ENCODE results near the gene KRT14. TPM values are rescaled to one million over a fixed set of nuclear protein-coding genes. Genes with fewer than 3 reads are reported as not detected.
"Not testable (repeated sequence)": the region's sequence is repeated elsewhere in the genome, so short reads cannot be mapped to it uniquely, and the experiment has no call there.

Gene KRT14
- total RNA-seq: not detected in 2 replicates

DNA sequence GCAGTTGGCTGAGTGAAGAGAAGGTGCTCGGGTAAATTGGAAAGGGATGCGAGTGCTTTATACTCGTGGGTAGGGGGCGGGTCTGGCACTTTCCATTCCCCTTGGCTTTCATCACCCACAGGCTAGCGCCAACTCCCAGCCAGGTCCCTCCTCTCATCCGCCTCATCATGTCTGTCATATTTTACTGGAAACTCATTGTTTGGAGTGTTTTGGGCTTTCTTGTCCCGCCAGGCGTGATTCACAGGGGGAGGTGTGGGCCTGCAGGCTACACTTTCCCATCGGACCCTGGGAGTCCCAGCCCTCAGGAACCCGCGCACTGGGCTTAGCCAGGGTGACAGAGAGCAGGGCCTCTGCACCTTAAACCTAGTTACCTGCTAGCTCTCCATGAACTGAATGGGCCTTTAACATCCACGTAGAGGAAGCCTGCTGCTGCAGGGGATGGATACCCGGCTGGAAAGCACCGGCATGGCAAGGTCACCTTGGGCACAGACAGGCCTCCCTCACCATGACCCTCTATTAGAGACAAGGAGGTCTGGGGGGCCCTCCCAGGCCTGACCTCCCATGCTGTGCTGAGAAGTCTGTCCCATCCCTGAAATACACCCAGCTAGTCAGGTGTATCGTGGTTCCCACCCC is at the start of gene KRT14:
Gene KRT14 (minus strand): TSS at position 33 of the 633 bp plus-strand sequence. CDS start 61 bp downstream, outside the sequence.
- intact Hi-C loops (cut with micrococcal nuclease): no loop called here

DNA sequence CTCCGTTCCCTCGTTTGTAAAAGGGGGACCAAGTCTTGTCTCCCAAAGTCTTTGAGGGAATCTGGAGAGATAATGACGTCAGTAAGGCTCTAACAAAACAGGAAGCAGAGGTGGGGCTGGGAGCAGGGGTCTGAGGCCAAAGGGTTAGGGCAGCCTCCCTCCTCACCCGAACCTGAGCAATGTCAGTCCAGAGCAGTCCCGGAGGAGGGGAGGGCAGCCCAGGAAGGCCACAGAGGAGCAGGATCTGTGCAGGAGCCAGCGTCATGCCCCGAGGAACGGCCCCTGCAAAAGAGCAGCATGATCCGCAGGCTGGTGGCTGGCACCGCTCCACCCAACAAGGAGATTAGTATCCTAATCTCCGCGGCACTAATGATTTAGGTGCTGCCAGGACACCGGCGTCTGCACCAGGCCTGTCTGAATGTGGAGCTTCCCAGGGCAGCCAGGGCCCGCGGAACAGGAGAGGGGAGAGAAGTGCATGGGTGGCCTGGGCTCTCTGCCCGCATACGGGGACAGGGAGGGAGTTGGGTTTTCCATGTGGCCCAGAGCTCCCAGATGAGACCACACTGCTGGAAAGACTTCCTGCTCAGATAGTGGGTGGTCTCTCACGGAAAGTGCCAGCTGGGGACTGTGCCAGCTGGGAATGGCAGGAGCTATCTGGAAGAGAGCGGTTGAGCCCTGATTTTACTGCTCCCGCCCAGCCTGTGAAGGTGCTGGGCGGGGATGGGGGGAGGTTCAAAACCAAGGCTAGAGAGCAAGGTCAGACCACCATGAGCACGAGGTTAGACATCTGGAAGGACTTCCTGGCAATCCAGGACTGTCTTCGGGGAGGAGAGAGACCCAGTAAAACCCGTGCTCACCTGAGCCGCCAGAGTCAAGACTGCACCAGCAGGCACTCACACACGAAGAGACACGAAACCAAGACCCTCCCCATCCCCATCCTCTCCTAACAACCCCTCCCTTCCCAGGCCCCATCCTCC is 48.7 kb upstream of the KRT14 start:
- intact Hi-C loops (cut with micrococcal nuclease): no loop called here

DNA sequence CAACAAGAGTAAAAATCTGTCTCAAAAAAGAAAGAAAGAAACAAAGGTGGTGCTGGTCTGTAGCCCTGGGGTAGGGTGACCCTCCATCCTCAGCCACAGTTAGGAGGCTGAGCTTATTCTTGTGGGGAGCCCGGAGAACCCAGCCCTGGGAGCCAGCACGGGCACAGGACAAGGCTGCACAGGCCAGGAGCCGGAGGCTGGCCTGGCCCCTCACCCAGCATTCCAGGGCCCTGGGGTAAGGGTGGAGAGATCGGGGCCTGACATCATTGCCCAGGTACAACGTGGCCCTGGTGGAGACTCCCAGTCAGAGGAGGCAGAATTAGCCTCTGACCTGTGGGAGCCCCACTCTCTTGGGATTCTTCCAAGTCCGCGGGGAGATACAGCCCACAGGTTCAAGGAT is 47.9 kb upstream of the KRT14 start:
- intact Hi-C loops (cut with micrococcal nuclease): no loop called here

DNA sequence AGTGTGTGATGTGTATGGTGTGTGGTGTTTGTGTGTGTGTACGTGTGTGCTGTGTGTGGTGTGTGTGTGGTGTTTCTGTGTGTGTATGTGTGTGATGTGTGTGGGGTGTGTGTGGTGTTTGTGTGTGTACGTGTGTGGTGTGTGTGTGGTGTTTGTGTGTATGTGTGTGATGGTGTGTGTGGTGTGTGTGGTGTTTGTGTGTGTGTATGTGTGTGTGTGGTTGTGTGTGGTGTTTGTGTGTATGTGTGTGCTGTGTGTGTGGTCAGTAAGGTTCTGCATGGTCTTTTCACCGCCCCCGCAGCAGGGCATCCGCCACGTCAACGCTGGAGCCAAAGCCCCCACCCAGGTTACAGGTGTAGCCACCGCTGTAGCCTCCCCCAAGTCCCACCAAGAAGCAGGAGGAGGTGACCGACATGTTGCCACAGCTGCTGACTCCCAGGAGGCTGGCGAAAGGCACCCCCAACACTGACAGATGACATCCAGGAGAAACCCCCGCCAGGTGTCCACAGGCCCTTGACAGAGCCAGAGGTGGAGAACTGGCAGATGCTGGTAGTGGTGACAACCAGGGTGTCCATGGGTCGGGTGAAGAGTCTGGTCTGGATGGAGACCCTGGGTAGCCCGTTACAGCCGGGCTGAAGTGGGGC is 47.0 kb upstream of the KRT14 start:
- intact Hi-C loops (cut with micrococcal nuclease): no loop called here

DNA sequence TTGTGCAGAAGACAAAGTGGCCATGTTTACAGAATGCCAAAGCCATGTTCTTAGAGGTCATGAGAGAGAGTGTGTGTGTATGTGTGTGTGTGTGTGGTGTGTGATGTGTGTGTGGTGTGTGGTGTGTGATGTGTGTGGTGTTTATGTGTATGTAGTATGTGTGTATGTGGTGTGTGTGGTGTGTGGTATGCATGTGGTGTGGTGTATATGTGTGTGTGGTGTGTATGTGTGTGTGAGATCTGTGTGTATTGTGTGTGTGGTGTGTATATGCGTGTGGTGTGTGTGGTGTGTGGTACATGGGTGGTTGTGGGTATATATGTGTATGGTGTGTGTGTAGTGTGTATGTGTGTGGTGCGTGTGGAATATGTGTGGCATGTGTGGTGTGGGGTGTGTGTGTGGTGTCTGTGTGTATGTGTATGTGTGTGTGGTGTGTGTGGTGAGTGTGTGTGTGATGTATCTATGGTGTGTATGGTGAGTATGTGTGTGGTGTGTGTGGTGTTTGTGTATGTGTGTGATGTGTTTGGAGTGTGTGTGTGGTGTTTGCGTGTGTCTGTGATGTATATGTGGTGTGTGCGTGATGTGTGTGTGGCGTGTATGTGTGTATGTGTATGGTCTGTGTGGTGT is 45.9 kb upstream of the KRT14 start:
- intact Hi-C loops (cut with micrococcal nuclease): no loop called here

DNA sequence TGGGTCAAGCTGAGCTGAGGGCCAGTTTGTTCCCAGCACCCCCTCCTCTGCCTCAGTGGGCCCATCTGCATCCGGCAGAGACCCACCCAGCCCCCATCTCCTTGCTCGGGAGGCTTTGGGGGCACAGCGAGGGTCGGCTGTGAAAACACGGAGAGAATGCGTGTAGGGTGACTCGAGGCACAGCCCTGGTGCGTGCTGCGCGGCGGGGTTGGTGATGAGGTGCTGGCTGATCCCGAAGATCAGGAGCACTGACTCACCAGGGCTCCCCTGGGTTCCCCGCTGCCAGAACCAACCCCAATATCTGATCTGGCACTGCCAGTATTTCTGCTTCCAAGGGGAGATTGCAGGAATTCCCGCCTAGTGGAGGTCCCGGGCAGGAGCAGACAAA is 45.2 kb upstream of the KRT14 start:
- intact Hi-C loops (cut with micrococcal nuclease): no loop called here

DNA sequence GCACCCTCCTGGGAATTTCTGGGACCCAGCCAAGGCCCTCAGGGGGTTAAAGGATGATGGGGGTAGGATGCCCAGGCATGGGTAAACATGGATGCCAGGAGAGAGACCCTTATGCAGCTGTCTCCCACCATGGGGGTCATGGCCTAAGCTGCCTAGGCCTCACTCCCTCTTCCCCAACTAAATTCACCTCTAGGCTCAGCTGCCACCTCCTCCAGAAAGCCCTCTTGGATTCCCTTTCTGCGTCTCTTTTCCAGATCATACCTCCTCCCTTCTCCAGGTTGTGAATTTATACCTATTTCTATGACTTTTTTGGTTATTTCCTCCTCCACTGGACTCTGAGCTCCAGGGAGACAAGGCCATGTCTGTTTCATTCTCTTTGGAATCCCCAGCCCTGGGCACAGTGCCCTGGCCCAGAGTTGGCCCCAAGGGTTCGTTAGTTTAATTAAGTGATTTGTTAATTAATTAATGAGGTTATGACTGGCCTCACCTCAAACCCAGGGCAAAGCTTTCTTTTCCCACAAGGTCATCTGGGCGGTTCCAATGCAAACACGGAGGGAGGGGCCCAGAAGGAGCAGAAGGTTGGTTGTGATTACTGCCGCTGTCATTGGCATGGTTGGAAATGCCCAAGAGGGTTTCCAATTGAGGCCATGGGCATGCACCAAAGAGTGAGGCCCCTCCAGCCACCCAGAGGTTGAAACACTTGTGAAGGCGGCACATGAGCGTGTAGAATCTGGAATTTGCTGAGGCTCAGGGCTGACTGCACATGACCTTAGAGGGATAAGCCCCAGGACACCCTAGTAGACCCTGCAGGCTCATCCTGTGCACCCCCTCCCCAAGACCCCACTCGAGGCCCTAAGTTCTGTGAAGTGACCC is 44.6 kb upstream of the KRT14 start:
- intact Hi-C loops (cut with micrococcal nuclease): no loop called here

DNA sequence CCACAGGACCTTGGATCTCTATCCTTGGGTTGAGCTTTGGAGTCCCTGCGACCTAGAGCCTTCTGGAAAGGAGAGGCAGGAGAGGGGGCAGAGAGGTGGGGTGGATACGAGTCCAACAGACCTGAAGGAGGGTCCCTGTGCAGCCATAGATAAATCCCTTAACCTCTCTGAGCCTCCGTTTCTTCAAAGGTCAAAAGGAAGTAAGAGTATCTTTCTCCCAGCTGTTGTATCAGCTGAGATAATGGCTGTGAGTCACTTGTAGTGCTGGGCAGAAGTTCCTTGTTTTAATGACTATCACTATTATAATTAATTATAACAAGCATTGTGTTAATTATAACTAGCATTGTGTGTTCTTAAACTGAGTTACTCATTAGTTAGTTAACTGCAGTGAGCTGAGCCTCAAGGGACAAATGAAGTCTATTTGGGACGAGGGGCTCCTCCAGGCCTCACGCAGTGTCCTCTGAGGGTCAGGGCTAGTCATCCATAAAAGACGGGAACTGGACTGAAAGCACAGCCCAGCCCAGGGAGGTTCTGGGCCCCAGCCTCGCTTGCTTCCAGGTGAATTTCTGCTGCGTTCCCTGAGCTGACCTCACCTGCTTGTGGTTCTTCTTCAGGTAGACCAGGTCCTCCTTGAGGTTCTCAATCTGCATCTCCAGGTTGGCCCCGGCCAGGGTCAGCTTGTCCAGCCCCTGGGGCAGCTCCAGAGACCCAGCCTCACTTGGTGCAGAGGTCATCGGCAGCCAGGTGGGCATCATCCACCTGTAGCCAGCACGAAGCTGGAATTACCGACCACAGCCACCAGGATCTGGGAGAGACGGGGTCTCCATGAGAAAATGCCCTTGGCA is 43.4 kb upstream of the KRT14 start:
- intact Hi-C loops (cut with micrococcal nuclease): no loop called here

- intact Hi-C loops (cut with micrococcal nuclease): no loop called here
Observed at GRCh38 chr17:41629316-41629715, 42.6 kb upstream of the KRT14 start.

GRCh38 chr17:41628621-41629255 is 42.0 kb upstream of the KRT14 start:
- intact Hi-C loops (cut with micrococcal nuclease): not testable (repeated sequence)

DNA sequence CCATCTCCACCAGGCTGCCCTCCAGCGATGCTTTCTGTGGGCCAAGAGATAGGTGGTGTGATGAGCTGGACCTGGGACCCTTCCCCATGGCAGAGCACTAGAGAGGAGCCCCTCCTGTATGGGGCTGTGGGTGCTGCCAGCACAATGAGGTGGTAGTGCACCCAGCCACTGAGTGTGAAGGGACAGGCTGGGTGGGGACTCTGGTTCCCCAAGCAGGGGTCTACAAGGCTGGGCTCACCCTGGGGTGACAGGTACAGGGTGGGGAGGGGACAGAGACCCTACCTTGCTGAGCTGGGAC is 41.3 kb upstream of the KRT14 start:
- intact Hi-C loops (cut with micrococcal nuclease): not testable (repeated sequence)

- intact Hi-C loops (cut with micrococcal nuclease): no loop called here
Observed at GRCh38 chr17:41627316-41628072, 40.8 kb upstream of the KRT14 start.

DNA sequence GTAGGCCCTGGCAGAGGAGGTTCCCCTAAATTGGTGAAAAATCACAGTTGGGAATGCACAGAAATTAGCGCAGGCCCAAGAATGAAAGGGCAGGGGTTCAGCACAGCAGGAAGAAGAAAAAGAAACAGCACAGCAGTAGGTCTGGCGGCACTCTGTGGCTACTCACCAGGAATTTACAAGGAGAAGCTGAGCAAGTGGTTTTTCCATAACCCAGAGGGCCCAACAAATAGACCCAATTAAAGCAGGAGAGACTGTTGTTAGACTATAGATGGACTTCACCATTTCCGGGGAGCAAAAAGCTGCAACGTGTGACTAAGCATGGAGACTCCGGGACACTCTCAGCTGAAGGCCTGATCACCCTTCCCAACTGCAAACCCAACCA is 40.2 kb upstream of the KRT14 start:
- intact Hi-C loops (cut with micrococcal nuclease): not testable (repeated sequence)

DNA sequence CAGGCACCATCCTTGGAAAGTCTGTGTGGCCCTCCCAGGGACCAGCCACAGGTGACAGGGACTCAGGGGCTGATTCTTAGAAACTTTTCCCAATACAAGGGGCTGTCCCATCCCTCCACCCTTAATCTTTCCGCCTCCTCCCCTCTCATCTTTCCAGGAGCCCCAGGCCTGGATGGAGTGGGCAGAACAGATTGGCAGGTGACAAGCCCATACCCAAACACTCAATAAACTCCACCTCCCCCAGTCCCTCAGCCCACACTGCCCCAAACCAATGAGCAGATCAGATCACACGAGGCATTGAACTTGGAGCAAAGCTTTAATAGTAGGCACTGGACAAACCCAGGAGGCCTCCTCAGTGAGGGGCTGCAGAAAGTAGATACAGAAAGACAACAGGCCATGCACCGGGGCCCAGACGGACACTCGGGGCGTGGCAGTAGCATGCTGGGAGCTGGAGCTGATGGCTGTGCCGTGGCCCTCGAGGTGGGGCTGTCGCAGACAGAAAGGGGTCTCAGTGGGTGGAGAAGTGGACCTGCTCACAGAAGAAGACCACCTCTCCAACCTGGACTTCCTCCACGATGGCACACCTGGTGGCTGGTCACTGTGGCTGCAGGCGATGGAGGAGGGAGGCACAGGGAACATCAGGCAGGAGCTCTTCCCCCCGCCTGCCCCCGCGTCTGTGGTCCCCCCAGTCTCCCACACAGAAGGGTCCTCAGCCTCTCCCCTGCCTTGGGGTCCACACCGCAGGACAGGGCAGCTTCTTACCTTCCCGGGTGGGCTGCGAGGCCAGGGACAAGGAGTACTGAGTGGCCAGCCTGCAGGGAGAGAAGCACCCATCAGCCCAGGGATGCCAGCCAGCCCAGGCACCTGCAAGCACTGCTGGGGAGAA is 39.6 kb upstream of the KRT14 start:
- intact Hi-C loops (cut with micrococcal nuclease): not testable (repeated sequence)

DNA sequence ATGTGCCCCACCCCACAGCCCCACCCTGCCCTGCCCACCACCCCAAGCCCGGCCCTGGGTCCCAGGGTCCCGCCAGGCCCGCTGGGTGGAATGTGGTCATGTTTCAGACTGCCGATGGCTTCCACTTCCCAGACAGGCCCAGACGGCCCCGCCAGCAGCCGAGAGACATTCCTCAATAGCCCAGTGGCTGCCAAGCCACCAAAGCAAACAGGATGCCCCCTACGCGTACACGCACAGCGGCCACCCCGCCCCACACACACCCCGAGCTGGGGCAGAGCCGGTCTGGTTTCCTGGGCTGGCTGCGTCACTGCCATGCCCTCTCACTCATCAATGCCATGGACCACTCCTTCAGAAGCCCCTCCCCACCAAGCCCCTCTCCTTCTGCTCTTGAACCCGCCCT is 38.9 kb upstream of the KRT14 start:
- intact Hi-C loops (cut with micrococcal nuclease): no loop called here

GRCh38 chr17:41624208-41625101 is 37.8 kb upstream of the KRT14 start, which contains the start of gene KRT17:
Gene KRT17 (minus strand): TSS chr17:41624575. CDS start chr17:41624509, 66 bp downstream.
- intact Hi-C loops (cut with micrococcal nuclease): no loop called here

Measured in T-helper 2 cell treated with Interferon-gamma antibody and Interleukin-4, amounts not matched to agents 100 ng/mL and 5 ng/mL, for 36 hours (primary cell).